HepG2 (cell line): ENCODE data around the gene GDPD4.

Experiments used
- CTCF ChIP-seq: sonication (generic); formaldehyde crosslinking; IDR thresholded peaks from 2 replicates; pipeline ENCODE4 v1.5.0; 2020; ENCODE audit warnings: mild to moderate bottlenecking, missing genetic modification reagents, moderate library complexity
- DMAP1 ChIP-seq: IDR thresholded peaks from 2 replicates; pipeline ENCODE4 v1.6.1; 2016
- EZH2 ChIP-seq: conservative IDR thresholded peaks from 2 replicates; pipeline ENCODE4 v1.6.1; 2012; ENCODE audit warnings: mild to moderate bottlenecking, low read depth, low read length, moderate library complexity
- HNRNPH1 ChIP-seq: fragments of 200-400 bp; formaldehyde crosslinking; optimal IDR thresholded peaks from 2 replicates; pipeline ENCODE3; 2017; ENCODE audit warnings: mild to moderate bottlenecking, low read depth, low read length
- KDM1A ChIP-seq: IDR thresholded peaks from 2 replicates; pipeline ENCODE4 v1.6.1; 2016; ENCODE audit warnings: missing compliant biosample characterization
- KDM4B ChIP-seq: sonication (generic); formaldehyde crosslinking; IDR thresholded peaks from 2 replicates; pipeline ENCODE4 v1.4.0; 2020; ENCODE audit warnings: missing genetic modification reagents
- RELA ChIP-seq: sonication (generic); formaldehyde crosslinking; IDR thresholded peaks from 2 replicates; pipeline ENCODE4 v1.4.0; 2020; ENCODE audit warnings: missing genetic modification reagents
- SP1 ChIP-seq, 2 experiments: fragments of 450-650 bp in 1 of 2; sonication (generic) in 1 of 2; formaldehyde crosslinking in 1 of 2; IDR thresholded peaks; 2 replicates each; pipeline versions ENCODE4 v1.4.0 to v1.6.1; 2016 to 2020; ENCODE audit warnings: missing genetic modification reagents in 1 of 2
- ZNF138 ChIP-seq: sonication (generic); formaldehyde crosslinking; IDR thresholded peaks from 2 replicates; pipeline ENCODE4 v1.5.0; 2020; ENCODE audit warnings: mild to moderate bottlenecking, low read depth, missing genetic modification reagents
- ZNF496 ChIP-seq: sonication (generic); formaldehyde crosslinking; IDR thresholded peaks from 2 replicates; pipeline ENCODE4 v1.8.1; 2023; ENCODE audit warnings: mild to moderate bottlenecking, moderate library complexity, missing genetic modification reagents; ENCODE audit not compliant: insufficient replicate concordance
- ZSCAN29 ChIP-seq: sonication (generic); formaldehyde crosslinking; conservative IDR thresholded peaks from 2 replicates; pipeline ENCODE4 v1.4.0; 2020; ENCODE audit warnings: mild to moderate bottlenecking, missing genetic modification reagents
- ZSCAN30 ChIP-seq: sonication (generic); formaldehyde crosslinking; IDR thresholded peaks from 2 replicates; pipeline ENCODE4 v1.5.0; 2020; ENCODE audit warnings: mild to moderate bottlenecking, missing genetic modification reagents

- TF ChIP-seq DMAP1 (CRISPR knock-in tag) = no peak
- no peak for TF ChIP-seq RELA
- no peak for TF ChIP-seq ZNF496 (CRISPR knock-in tag)
- no peak for TF ChIP-seq HNRNPH1
- no peak for TF ChIP-seq CTCF (CRISPR knock-in tag)
- TF ChIP-seq EZH2 = no peak
- TF ChIP-seq ZNF138 (CRISPR knock-in tag) = no peak
- TF ChIP-seq ZSCAN30 (CRISPR knock-in tag) = no peak
- no peak for TF ChIP-seq ZSCAN29 (CRISPR knock-in tag)
- no peak for TF ChIP-seq KDM4B (CRISPR knock-in tag)
- TF ChIP-seq KDM1A = no peak
- no peak for TF ChIP-seq SP1 (IDR thresholded peaks at IDR 0.05)
- no peak for TF ChIP-seq SP1 (CRISPR knock-in tag; IDR thresholded peaks at IDR 0.05)
Observed at GRCh38 chr11:77340501-77340900, 39.0 kb upstream of the GDPD4 start.
